C4-2B (cell line): ENCODE measurements around the gene RUFY2.
"Not testable (repeated sequence)": the region's sequence is repeated elsewhere in the genome, so short reads cannot be mapped to it uniquely, and the experiment has no call there.

Source experiments
- CTCF ChIP-seq: fragments of 450-650 bp; conservative IDR thresholded peaks from 2 replicates; pipeline ENCODE4 v1.5.1; 2017; ENCODE audit warnings: mild to moderate bottlenecking
- ZFX ChIP-seq: fragments of 450-650 bp; IDR thresholded peaks from 2 replicates; pipeline ENCODE4 v1.6.1; 2017

- not testable (repeated sequence) for TF ChIP-seq CTCF, ZFX
These were observed 82.7 kb downstream of the RUFY2 start for GRCh38 chr10:68324396-68324795.
